GM12891 (cell line): ENCODE data around the gene RTL5.

Experiments used
- POLR2A ChIP-seq: IDR thresholded peaks from 2 replicates; pipeline ENCODE4 v1.6.1; 2011; ENCODE audit warnings: low read depth, low read length, control low read depth
- TAF1 ChIP-seq: IDR thresholded peaks from 2 replicates; pipeline ENCODE4 v1.6.1; 2011; ENCODE audit warnings: low read depth, low read length, control low read depth

- TF ChIP-seq POLR2A, result no peak
- TF ChIP-seq TAF1, result no peak
Measured at GRCh38 chrX:72113461-72113860, 18.3 kb downstream of the RTL5 start.
